Esophagus (tissue), 2 donors: ENCODE data around the gene ADD3. TPM values are rescaled to one million over a fixed set of nuclear protein-coding genes. Genes with fewer than 3 reads are reported as not detected.
A peak's percentile ranks its signal among the peaks of the same experiment; 100 is the strongest.

ENCODE experiments used
- H3K27ac ChIP-seq, 2 donors: one replicate each; pipeline ENCODE4 v1.5.1; 2013; ENCODE audit warnings: low read depth in 2 of 2, mild to moderate bottlenecking in 2 of 2, inconsistent platforms in 1 of 2, low read length in 1 of 2, moderate library complexity in 1 of 2
- H3K27me3 ChIP-seq, 2 donors: one replicate each; pipeline ENCODE4 v1.6.1; 2013; ENCODE audit warnings: low read length in 2 of 2, control low read depth in 1 of 2, mild to moderate bottlenecking in 1 of 2; ENCODE audit not compliant: insufficient read depth in 2 of 2, control insufficient read depth in 1 of 2
- H3K36me3 ChIP-seq, 2 donors: one replicate each; pipeline ENCODE4 v1.6.1; 2013; ENCODE audit warnings: low read length in 1 of 2; ENCODE audit not compliant: control insufficient read depth in 2 of 2, insufficient read depth in 2 of 2
- H3K4me1 ChIP-seq, 2 donors: one replicate each; pipeline ENCODE4 v1.6.1; 2013; ENCODE audit warnings: low read length in 1 of 2; ENCODE audit not compliant: control insufficient read depth in 2 of 2, insufficient read depth in 2 of 2
- H3K4me3 ChIP-seq, 2 donors: one replicate each; pipeline ENCODE4 v1.5.1; 2013; ENCODE audit warnings: low read length in 2 of 2, mild to moderate bottlenecking in 2 of 2, low read depth in 1 of 2, moderate library complexity in 1 of 2
- H3K9me3 ChIP-seq, 2 donors: one replicate each; pipeline ENCODE4 v1.6.1; 2013; ENCODE audit warnings: mild to moderate bottlenecking in 2 of 2, low read depth in 1 of 2, low read length in 1 of 2, moderate library complexity in 1 of 2; ENCODE audit not compliant: control insufficient read depth in 2 of 2, insufficient read depth in 1 of 2
- WGBS, 2 donors: extraction: QIAGEN DNeasy Blood & Tissue Kit; methylation state at CpG; one replicate each; pipeline ENCODE4 v1.1.7; 2013; 5-methylcytosine and 5-hydroxymethylcytosine counted together
- polyA plus RNA-seq, 2 donors: library from polyadenylated mRNA; stranded (reverse); fragments of 200-250 nt; gene quantifications; one replicate each; pipeline ENCODE4 v1.2.3, GENCODE V29; 2013
- donor health status: healthy with polysubstance abuse.
- donor health status: Bipolar disorder and iron deficiency.

ADD3 gene
- polyA plus RNA-seq, 2 donors, result 20.0 to 24.0 TPM

DNA sequence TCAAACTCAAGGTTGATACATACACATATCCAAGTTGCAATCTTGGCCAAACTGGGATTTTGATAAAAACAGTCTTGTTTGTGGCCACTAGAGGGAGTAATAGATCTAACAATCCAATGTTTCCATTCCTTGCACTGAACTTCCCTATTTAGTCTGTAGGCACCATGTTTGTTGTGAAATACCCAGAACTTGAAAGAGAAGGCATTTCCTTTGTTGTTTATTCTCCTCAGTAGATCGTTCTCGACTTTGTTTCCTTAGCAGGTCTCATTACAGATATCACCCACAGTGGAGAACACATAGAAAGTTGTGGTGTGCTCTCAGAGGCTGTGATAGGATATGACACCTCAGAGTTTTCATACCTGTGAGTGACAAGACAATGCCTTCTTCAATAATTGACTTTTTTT lies 129.4 kb downstream of the ADD3 start:
- WGBS, 2 donors, result 0 to 1% methylated on average over 2 of the region's 2 CpGs
- Histone ChIP-seq H3K36me3 (no peaks in the 10 kb centered on the region), H3K4me3 (no peak overlapping the region), H3K27me3 (no peaks in the 10 kb centered on the region), H3K4me1 (no peaks in the 10 kb centered on the region), H3K27ac (peak overlapping the region in 1 of 2 donors; percentile 49), H3K9me3 (no peaks in the 10 kb centered on the region)

DNA sequence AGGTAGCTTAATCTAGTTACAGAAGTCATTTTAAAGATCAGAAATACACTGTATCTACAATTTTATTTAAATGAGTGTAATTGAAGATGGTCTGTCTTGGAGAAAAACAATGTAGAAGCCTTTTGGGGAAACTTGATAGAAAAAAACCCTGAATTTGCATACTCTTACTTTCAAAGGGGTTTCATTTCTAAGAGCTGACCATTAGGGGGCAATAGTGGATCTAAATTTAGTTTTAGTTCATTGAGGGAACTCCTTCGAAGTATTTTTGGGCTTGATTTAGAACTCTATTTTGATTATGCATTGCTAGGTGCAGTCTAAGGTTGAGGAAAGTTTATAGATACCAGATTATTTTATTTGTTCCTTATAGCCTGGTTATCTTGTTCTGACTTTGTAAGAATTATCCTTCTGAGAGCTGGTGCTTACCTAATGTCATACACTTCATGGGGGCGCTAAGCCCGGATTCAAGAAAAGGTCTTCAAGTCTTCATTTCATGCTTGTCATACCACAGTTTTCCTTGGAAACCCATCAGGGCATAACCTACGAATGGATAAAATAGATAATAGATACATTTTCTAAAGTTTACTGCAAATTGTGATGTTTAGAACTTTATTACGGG lies 130.5 kb downstream of the ADD3 start:
- H3K36me3 ChIP-seq, result no peaks in the 10 kb centered on the region
- H3K4me1 ChIP-seq, result no peaks in the 10 kb centered on the region
- WGBS, 2 donors, result 68 to 72% methylated on average over 5 of the region's 5 CpGs
- no peaks in the 10 kb centered on the region for H3K9me3 ChIP-seq
- H3K27me3 ChIP-seq, result no peaks in the 10 kb centered on the region
- H3K27ac ChIP-seq, result no peak overlapping the region
- no peak overlapping the region for H3K4me3 ChIP-seq

DNA sequence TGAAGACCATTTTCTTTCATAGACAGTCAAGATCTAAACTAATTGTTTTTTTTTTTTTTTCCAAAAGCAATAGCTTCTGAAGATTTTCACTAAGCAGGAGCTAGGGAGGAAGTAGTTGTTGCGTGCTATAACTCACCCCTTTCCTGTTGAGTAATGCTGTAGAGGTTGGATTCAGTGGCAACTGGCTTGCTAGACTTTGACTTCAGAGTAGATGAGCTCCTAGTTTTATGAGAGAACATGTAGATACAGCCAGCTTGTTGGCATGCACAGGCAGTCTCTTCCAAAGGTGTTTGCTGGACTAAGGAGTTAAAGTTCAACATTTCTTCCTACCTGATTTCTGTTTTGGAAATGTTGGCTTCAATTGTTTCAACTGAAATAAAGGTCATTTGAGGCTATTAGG lies 133.4 kb downstream of the ADD3 start:
- no peak overlapping the region for H3K27ac ChIP-seq

DNA sequence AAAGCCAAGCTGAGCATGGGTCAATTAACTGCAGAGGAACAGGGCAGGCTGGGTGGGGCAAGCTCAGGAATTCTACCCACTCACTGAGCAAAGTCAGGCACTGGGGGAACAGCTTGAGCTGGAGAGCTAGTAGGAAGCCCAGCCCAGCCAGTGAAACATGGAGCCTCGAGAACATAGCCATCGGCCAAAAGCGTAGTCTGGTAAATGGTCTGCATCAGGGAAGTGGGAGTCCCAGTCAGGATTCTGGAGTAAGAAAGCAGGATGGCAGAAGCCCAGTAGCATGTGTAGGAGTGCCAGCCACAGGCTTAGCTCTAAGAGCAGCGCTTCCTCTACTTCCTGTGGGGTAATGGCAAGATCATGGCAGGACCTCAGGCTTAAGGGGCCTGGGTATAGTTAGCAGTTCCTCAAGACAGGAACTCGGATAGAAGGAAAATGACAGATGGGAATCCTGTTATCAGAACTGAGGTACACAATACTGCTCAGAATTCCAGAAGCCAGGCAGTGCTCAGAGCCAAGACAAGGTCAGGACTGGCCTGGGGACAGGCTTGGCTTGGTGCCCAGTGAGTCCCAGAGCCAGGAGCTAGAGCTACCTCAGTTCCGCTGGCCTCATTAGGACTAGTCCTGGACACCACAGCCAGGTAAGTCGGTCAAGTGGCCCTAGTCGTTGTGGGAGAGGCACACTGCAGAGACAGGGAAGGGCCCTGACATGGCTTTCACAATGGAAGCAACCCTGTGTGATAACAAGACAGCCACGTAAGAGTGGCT lies 134.3 kb downstream of the ADD3 start:
- no peak overlapping the region for H3K27ac ChIP-seq

More for the DNA sequence above, 133.4 kb downstream of the ADD3 start:
- Histone ChIP-seq H3K4me3 (no peak overlapping the region), H3K36me3 (no peaks in the 10 kb centered on the region), H3K27me3 (no peaks in the 10 kb centered on the region), H3K9me3 (no peaks in the 10 kb centered on the region), H3K4me1 (no peaks in the 10 kb centered on the region)
- 70 to 74% methylated on average over 1 of the region's 1 CpG for WGBS, 2 donors

DNA sequence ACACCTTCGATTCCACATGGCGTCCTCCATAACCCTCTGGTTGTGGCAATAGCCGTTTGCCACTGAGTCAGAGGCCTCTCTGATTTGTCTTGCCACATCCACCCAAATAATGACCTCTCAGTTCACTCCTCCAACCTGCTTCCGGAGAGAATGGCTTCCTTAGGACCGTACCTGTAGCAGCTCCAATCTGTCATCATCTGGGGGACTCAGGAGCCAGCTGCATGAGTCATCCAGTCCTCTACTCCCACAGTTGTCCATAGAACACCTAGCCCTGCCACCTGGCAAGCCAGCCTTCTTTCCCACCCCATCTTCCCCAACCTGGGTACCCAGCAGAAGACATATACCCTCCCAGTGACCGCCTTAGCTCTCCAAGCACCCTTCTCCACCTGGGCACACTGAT lies 135.2 kb downstream of the ADD3 start:
- Histone ChIP-seq H3K36me3 (no peaks in the 10 kb centered on the region), H3K27ac (no peak overlapping the region), H3K9me3 (no peaks in the 10 kb centered on the region), H3K4me1 (peaks cover 0 to under 1% of the 10 kb centered on the region in 2 donors), H3K27me3 (no peaks in the 10 kb centered on the region), H3K4me3 (no peak overlapping the region)
- 73 to 80% methylated on average over 6 of the region's 6 CpGs for WGBS, 2 donors

More for the DNA sequence above, 134.3 kb downstream of the ADD3 start:
- Histone ChIP-seq H3K9me3 (no peaks in the 10 kb centered on the region), H3K4me1 (no peaks in the 10 kb centered on the region), H3K27me3 (no peaks in the 10 kb centered on the region), H3K4me3 (no peak overlapping the region), H3K36me3 (no peaks in the 10 kb centered on the region)
- 73% methylated on average over 9 of the region's 9 CpGs for WGBS, 2 donors

DNA sequence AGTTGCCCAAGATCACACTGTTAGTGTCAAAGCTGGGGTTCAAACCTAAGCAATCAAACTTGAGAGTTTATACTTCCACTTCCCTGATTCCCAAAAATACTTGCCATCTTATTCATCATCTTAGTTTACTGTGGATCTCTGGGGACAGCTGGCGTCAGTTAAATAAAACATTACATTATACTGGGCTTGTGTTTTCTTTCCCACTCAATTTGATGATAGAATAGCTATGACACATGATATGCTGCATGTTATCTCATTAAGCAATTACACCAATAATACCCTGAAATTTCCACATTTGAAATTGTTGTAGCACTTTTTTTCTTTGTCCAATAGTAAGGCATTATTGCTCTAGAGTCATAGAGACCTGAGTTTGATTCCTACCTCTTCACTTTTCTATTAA lies 136.7 kb downstream of the ADD3 start:
- no peak overlapping the region for H3K4me3 ChIP-seq
- H3K4me1 ChIP-seq, result peaks cover 0 to 2% of the 10 kb centered on the region in 2 donors
- 80 to 81% methylated on average over 1 of the region's 1 CpG for WGBS, 2 donors
- H3K27me3 ChIP-seq, result peaks cover 0 to 1% of the 10 kb centered on the region in 2 donors
- no peaks in the 10 kb centered on the region for H3K9me3 ChIP-seq
- no peak overlapping the region for H3K27ac ChIP-seq
- no peaks in the 10 kb centered on the region for H3K36me3 ChIP-seq

DNA sequence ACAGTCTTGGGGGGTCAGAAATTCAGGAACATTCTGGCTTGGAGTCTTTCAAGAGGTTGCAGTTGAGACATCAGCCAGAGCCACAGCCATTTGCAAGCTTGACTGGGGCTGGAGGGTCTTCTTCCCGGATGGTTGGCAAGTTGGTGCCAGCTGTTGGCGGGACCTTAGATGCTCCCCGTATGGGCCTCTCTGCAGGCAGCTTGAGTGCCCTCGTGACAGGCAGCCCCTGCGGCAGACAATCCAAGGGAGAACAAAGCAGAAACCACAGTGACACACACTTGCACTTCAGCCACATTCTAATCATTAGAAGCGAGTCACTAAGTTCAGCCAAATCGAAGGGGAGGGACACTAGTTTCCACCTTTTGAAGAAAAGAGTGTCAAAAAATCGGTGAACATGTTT lies 140.2 kb downstream of the ADD3 start:
- H3K9me3 ChIP-seq, result no peaks in the 10 kb centered on the region
- WGBS, 2 donors, result 58 to 59% methylated on average over 8 of the region's 8 CpGs
- no peak overlapping the region for H3K4me3 ChIP-seq
- H3K27me3 ChIP-seq, result peaks cover 0 to 3% of the 10 kb centered on the region in 2 donors
- H3K27ac ChIP-seq, result no peak overlapping the region
- peaks cover 2 to 7% of the 10 kb centered on the region in 2 donors for H3K4me1 ChIP-seq
- no peaks in the 10 kb centered on the region for H3K36me3 ChIP-seq

DNA sequence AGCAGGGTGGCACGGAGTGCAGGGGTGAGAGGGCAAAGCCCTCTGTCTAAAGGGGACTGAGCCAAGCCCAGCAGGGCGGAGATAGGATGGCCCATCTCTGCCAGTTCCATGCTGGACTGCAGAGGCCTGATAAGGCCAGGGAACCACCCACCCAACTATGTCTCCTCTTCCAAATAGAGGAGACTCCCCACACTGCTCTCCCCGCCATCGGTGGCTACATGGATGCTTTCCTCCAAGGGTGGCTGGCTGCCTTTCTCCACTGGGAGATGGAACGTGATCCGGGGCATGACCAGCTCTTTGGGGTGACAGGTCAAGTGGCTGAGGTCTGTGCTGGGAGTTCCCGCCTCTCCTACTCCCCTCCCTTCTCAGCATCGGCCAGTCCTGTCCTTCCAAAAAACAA lies 141.5 kb downstream of the ADD3 start:
- Histone ChIP-seq H3K4me1 (peaks cover 2 to 7% of the 10 kb centered on the region in 2 donors), H3K9me3 (no peaks in the 10 kb centered on the region), H3K36me3 (no peaks in the 10 kb centered on the region), H3K27me3 (peaks cover 0 to 3% of the 10 kb centered on the region in 2 donors), H3K4me3 (no peak overlapping the region), H3K27ac (no peak overlapping the region)
- WGBS, 2 donors, result 81 to 89% methylated on average over 8 of the region's 8 CpGs

DNA sequence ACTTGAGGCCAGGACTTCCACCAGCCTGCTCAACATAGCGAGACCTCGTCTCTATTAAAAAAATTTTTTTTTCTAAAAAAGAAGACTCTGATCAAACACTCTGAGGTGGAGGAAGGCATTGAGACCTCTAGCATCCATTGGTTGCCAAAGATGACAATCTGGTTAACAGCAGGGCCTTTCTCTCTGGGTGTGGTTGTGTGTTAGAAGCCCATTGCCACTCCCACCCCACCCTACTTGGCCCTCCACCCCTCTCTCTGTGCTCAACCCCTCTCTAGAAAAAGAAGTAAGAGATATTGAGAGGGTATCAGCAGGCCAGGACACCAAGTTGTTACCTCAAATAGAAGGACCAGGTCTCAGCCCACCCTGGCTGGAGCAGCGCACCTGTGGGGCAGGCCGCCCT lies 142.3 kb downstream of the ADD3 start:
- WGBS, 2 donors, result 96 to 98% methylated on average over 4 of the region's 4 CpGs
- H3K4me3 ChIP-seq, result no peak overlapping the region
- no peaks in the 10 kb centered on the region for H3K9me3 ChIP-seq
- peaks cover 2 to 7% of the 10 kb centered on the region in 2 donors for H3K4me1 ChIP-seq
- H3K36me3 ChIP-seq, result no peaks in the 10 kb centered on the region
- H3K27ac ChIP-seq, result no peak overlapping the region
- peaks cover 0 to 3% of the 10 kb centered on the region in 2 donors for H3K27me3 ChIP-seq

DNA sequence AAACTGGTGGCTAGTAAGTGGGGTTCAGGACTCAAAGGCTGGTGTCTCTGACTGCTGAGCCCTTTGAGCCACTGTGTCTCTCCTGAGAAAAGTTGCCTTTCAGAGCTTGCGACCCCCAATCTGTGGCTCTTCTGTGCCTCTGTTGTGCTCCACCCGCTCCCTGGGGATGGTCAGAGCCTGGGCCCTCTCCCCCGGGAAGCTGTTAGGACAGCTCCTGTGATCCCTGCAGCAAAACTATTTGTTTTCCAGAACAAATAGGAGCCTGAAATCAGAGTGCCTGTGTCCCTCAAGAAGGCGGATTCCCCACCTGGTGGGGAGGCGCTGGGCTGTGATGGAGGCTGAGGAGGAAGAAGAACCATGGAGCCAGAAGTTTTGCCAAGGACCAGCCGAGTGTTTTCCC lies 143.2 kb downstream of the ADD3 start:
- H3K4me3 ChIP-seq, result no peak overlapping the region
- peaks cover 2 to 7% of the 10 kb centered on the region in 2 donors for H3K4me1 ChIP-seq
- H3K9me3 ChIP-seq, result no peaks in the 10 kb centered on the region
- no peak overlapping the region for H3K27ac ChIP-seq
- no peaks in the 10 kb centered on the region for H3K36me3 ChIP-seq
- 77 to 80% methylated on average over 6 of the region's 6 CpGs for WGBS, 2 donors
- H3K27me3 ChIP-seq, result peaks cover 0 to 3% of the 10 kb centered on the region in 2 donors
